Endothelial cell (in vitro differentiated cells): ENCODE results near the gene TBC1D20. TPM values are rescaled to one million over a fixed set of nuclear protein-coding genes. Genes with fewer than 3 reads are reported as not detected.
A peak's percentile ranks its signal among the peaks of the same experiment; 100 is the strongest.
"Not testable (repeated sequence)": the region's sequence is repeated elsewhere in the genome, so short reads cannot be mapped to it uniquely, and the experiment has no call there.

Experiments
- DNase-seq: peaks from one replicate; pipeline ENCODE4 v3.0.0; 2021; ENCODE audit warnings: low spot score
- H3K27ac Mint-ChIP-seq: one replicate; pipeline ENCODE4 v1.8.0; 2021; ENCODE audit warnings: mixed read lengths, inconsistent platforms; ENCODE audit not compliant: unreplicated experiment
- H3K27me3 Mint-ChIP-seq: one replicate; pipeline ENCODE4 v1.8.0; 2021; ENCODE audit warnings: mild to moderate bottlenecking, moderate library complexity, mixed read lengths, inconsistent platforms; ENCODE audit not compliant: unreplicated experiment
- H3K36me3 Mint-ChIP-seq: one replicate; pipeline ENCODE4 v1.8.0; 2021; ENCODE audit warnings: mild to moderate bottlenecking, low read depth, mixed read lengths, inconsistent platforms; ENCODE audit not compliant: unreplicated experiment
- H3K4me1 Mint-ChIP-seq: one replicate; pipeline ENCODE4 v1.8.0; 2021; ENCODE audit warnings: mild to moderate bottlenecking, mixed read lengths, inconsistent platforms; ENCODE audit not compliant: unreplicated experiment
- H3K4me3 Mint-ChIP-seq: one replicate; pipeline ENCODE4 v1.8.0; 2021; ENCODE audit warnings: mild to moderate bottlenecking, mixed read lengths, inconsistent platforms; ENCODE audit not compliant: unreplicated experiment
- H3K9me3 Mint-ChIP-seq: one replicate; pipeline ENCODE4 v1.8.0; 2021; ENCODE audit warnings: mixed read lengths, inconsistent platforms; ENCODE audit not compliant: unreplicated experiment
- CTCF ChIP-seq: fragments of 200-600 bp; sonication (generic); IDR thresholded peaks from one replicate; pipeline ENCODE4 v1.5.0; 2021; ENCODE audit warnings: antibody characterized with exemption; ENCODE audit not compliant: unreplicated experiment
- total RNA-seq: library from RNA; stranded (reverse); fragmentation: NEBNext Ultra II Directional; extraction: Animal tissue kit (Norgen Biotek cat#: 25700); gene quantifications from one replicate; pipeline ENCODE4 v1.2.1, GENCODE V29; 2021; ENCODE audit not compliant: unreplicated experiment

The TBC1D20 gene
- total RNA-seq, 1 donor from 2014 or later, result 29.9 TPM

GRCh38 chr20:396619-397431 is 65.5 kb downstream of the TBC1D20 start:
- TF ChIP-seq CTCF, result no peak
- peaks cover 14% of the 10 kb centered on the region for H3K36me3 Mint-ChIP-seq
- H3K4me3 Mint-ChIP-seq, result no peak overlapping the region
- peaks cover 3% of the 10 kb centered on the region for H3K27me3 Mint-ChIP-seq
- H3K27ac Mint-ChIP-seq, result no peak overlapping the region
- no peaks in the 10 kb centered on the region for H3K4me1 Mint-ChIP-seq
- no peaks in the 10 kb centered on the region for H3K9me3 Mint-ChIP-seq
- DNase-seq, result no peak

- peaks cover 17% of the 10 kb centered on the region for H3K36me3 Mint-ChIP-seq
- H3K27ac Mint-ChIP-seq, result no peak overlapping the region
- no peaks in the 10 kb centered on the region for H3K9me3 Mint-ChIP-seq
- no peak for DNase-seq
- no peak overlapping the region for H3K4me3 Mint-ChIP-seq
- H3K27me3 Mint-ChIP-seq, result peaks cover 3% of the 10 kb centered on the region
- no peaks in the 10 kb centered on the region for H3K4me1 Mint-ChIP-seq
- no peak for TF ChIP-seq CTCF
Measured at GRCh38 chr20:396252-396618, 66.1 kb downstream of the TBC1D20 start.

GRCh38 chr20:393296-393695 is 69.0 kb downstream of the TBC1D20 start:
- peak overlapping the region; percentile 4 for H3K4me3 Mint-ChIP-seq
- H3K27me3 Mint-ChIP-seq, DNase-seq, H3K4me1 Mint-ChIP-seq, H3K9me3 Mint-ChIP-seq, H3K27ac Mint-ChIP-seq: not testable (repeated sequence)
- peaks cover 31% of the 10 kb centered on the region for H3K36me3 Mint-ChIP-seq

- H3K27ac Mint-ChIP-seq, result no peak overlapping the region
- no peak for DNase-seq
- peaks cover 2% of the 10 kb centered on the region for H3K27me3 Mint-ChIP-seq
- H3K4me1 Mint-ChIP-seq, result no peaks in the 10 kb centered on the region
- TF ChIP-seq CTCF, result no peak
- no peaks in the 10 kb centered on the region for H3K9me3 Mint-ChIP-seq
- H3K4me3 Mint-ChIP-seq, result no peak overlapping the region
- H3K36me3 Mint-ChIP-seq, result peaks cover 35% of the 10 kb centered on the region
Measured at GRCh38 chr20:391041-391711, 71.2 kb downstream of the TBC1D20 start.

GRCh38 chr20:389220-389619 is 73.1 kb downstream of the TBC1D20 start:
- peaks cover 3% of the 10 kb centered on the region for H3K4me1 Mint-ChIP-seq

More at GRCh38 chr20:389220-389619, 73.1 kb downstream of the TBC1D20 start:
- Mint-ChIP-seq H3K27ac (no peak overlapping the region), H3K36me3 (peaks cover 38% of the 10 kb centered on the region), H3K27me3 (peaks cover 2% of the 10 kb centered on the region), H3K9me3 (no peaks in the 10 kb centered on the region), H3K4me3 (no peak overlapping the region)
- DNase-seq, result no peak
- TF ChIP-seq CTCF, result no peak
